Calu3 (cell line): ENCODE data around the gene TLE6. TPM values are rescaled to one million over a fixed set of nuclear protein-coding genes. Genes with fewer than 3 reads are reported as not detected.
"Not testable (repeated sequence)": the region's sequence is repeated elsewhere in the genome, so short reads cannot be mapped to it uniquely, and the experiment has no call there.

Experiments used
- BruUV-seq: library from RNA; stranded (reverse); fragments of 400-500 nt; replicated peaks from 2 replicates; lab custom pipeline; 2021; lab: Mats Ljungman, UMichigan
- CTCF ChIA-PET: fragments of 300-600 bp; sonication (Branson Sonifier 250); formaldehyde crosslinking; loops from one replicate; lab custom pipeline; 2022; ENCODE audit warnings: antibody characterized with exemption; lab: Charles Lee
- DNase-seq: peaks from one replicate; pipeline ENCODE4 v3.0.0; 2022
- H3K27ac Mint-ChIP-seq: one replicate; pipeline ENCODE4 v1.8.0; 2022; ENCODE audit warnings: mixed read lengths; ENCODE audit not compliant: unreplicated experiment
- H3K27me3 Mint-ChIP-seq: one replicate; pipeline ENCODE4 v1.8.0; 2022; ENCODE audit warnings: mixed read lengths; ENCODE audit not compliant: unreplicated experiment
- H3K36me3 Mint-ChIP-seq: one replicate; pipeline ENCODE4 v1.8.0; 2022; ENCODE audit warnings: mild to moderate bottlenecking, moderate library complexity, mixed read lengths; ENCODE audit not compliant: insufficient read depth, unreplicated experiment
- H3K4me1 Mint-ChIP-seq: one replicate; pipeline ENCODE4 v1.8.0; 2022; ENCODE audit warnings: mild to moderate bottlenecking, low read depth, mixed read lengths; ENCODE audit not compliant: unreplicated experiment
- H3K4me3 Mint-ChIP-seq: one replicate; pipeline ENCODE4 v1.8.0; 2022; ENCODE audit warnings: mild to moderate bottlenecking, low read depth, moderate library complexity, mixed read lengths; ENCODE audit not compliant: unreplicated experiment
- H3K9me3 Mint-ChIP-seq: one replicate; pipeline ENCODE4 v1.8.0; 2022; ENCODE audit warnings: low read depth, mixed read lengths; ENCODE audit not compliant: unreplicated experiment
- CTCF ChIP-seq: fragments of 200-600 bp; IDR thresholded peaks from one replicate; pipeline ENCODE4 v1.8.0; 2022; ENCODE audit warnings: antibody characterized with exemption; ENCODE audit not compliant: unreplicated experiment
- intact Hi-C: fragments of 100-400 bp; cut with micrococcal nuclease; formaldehyde crosslinking; loops from one replicate; pipeline ENCODE4 v1.10.0; 2022; ENCODE audit not compliant: unreplicated experiment
- total RNA-seq: library from RNA; stranded (reverse); gene quantifications from 2 replicates; pipeline ENCODE4 v1.2.3, GENCODE V29; 2022

TLE6 gene
- total RNA-seq, 1 experiment from 2014 or later: 2.1 TPM

- no peak overlapping the region for H3K4me3 Mint-ChIP-seq
Observed at GRCh38 chr19:2962018-2962670, 15.2 kb upstream of the TLE6 start.

GRCh38 chr19:2963122-2963521, 14.2 kb upstream of the TLE6 start:
- no peak for TF ChIP-seq CTCF
- no peaks in the 10 kb centered on the region for H3K27me3 Mint-ChIP-seq
- no peaks in the 10 kb centered on the region for H3K36me3 Mint-ChIP-seq
- intact Hi-C loops: no loop called here
- CTCF ChIA-PET: interaction anchor here (0.7 to 1.1 kb wide), 3 partner anchors 12 to 167 kb away, joined by 3 to 6 read pairs (median 5); no protein-coding TSS in a partner anchor
- H3K4me1 Mint-ChIP-seq: no peaks in the 10 kb centered on the region
- DNase-seq: no peak
- H3K4me3 Mint-ChIP-seq: no peak overlapping the region
- H3K27ac Mint-ChIP-seq: no peak overlapping the region
- BruUV-seq: no TSS peak
- no peaks in the 10 kb centered on the region for H3K9me3 Mint-ChIP-seq

More at GRCh38 chr19:2962018-2962670, 15.2 kb upstream of the TLE6 start:
- intact Hi-C loops: no loop called here
- Mint-ChIP-seq H3K4me1 (no peaks in the 10 kb centered on the region), H3K9me3 (no peaks in the 10 kb centered on the region), H3K36me3 (no peaks in the 10 kb centered on the region), H3K27me3 (no peaks in the 10 kb centered on the region), H3K27ac (no peak overlapping the region)
- DNase-seq: peak; percentile 59
- CTCF ChIA-PET: interaction anchor here (0.7 to 1.1 kb wide), 3 partner anchors 146 to 322 kb away, joined by 4 to 5 read pairs (median 4); no protein-coding TSS in a partner anchor
- no TSS peak for BruUV-seq
- TF ChIP-seq CTCF: peak; percentile 48

GRCh38 chr19:2963631-2964030, 13.7 kb upstream of the TLE6 start:
- H3K4me3 Mint-ChIP-seq, H3K4me1 Mint-ChIP-seq, H3K9me3 Mint-ChIP-seq, BruUV-seq, H3K36me3 Mint-ChIP-seq, H3K27me3 Mint-ChIP-seq, DNase-seq, intact Hi-C loops: not testable (repeated sequence)
- H3K27ac Mint-ChIP-seq: peak overlapping the region; percentile 56
- CTCF ChIA-PET: interaction anchor here (0.6 to 1.8 kb wide), 4 partner anchors 13 to 339 kb away, joined by 3 to 6 read pairs (median 5); no protein-coding TSS in a partner anchor

- no peak for DNase-seq
- TF ChIP-seq CTCF: no peak
- Mint-ChIP-seq H3K27ac (no peak overlapping the region), H3K4me1 (no peaks in the 10 kb centered on the region), H3K9me3 (no peaks in the 10 kb centered on the region), H3K27me3 (no peaks in the 10 kb centered on the region), H3K36me3 (no peaks in the 10 kb centered on the region), H3K4me3 (no peak overlapping the region)
- CTCF ChIA-PET: interaction anchor here (0.6 to 1.8 kb wide), 3 partner anchors 90 to 373 kb away, joined by 4 to 6 read pairs (median 6); no protein-coding TSS in a partner anchor
- BruUV-seq: no TSS peak
- intact Hi-C loops: no loop called here
Observed at GRCh38 chr19:2964874-2965273, 12.5 kb upstream of the TLE6 start.

GRCh38 chr19:2967972-2968371, 9.4 kb upstream of the TLE6 start:
- Mint-ChIP-seq H3K27me3 (no peaks in the 10 kb centered on the region), H3K4me1 (no peaks in the 10 kb centered on the region), H3K9me3 (no peaks in the 10 kb centered on the region), H3K36me3 (no peaks in the 10 kb centered on the region), H3K4me3 (no peak overlapping the region), H3K27ac (no peak overlapping the region)
- no peak for TF ChIP-seq CTCF
- no TSS peak for BruUV-seq
- no peak for DNase-seq
- intact Hi-C loops: no loop called here
- CTCF ChIA-PET: no interaction called here
